Epithelial cell of esophagus (primary cell): ENCODE data around the gene MTMR12.

Experiments
- DNase-seq: peaks from one replicate; pipeline ENCODE4 v3.0.0; 2010; ENCODE audit warnings: low read depth
- H3K4me3 ChIP-seq: 2 replicates; pipeline ENCODE4 v1.5.1; 2011; ENCODE audit warnings: mild to moderate bottlenecking, low read length, control low read depth
- CTCF ChIP-seq: IDR thresholded peaks from 2 replicates; pipeline ENCODE4 v1.5.1; 2011; ENCODE audit warnings: low read depth, mild to moderate bottlenecking, low read length, control low read depth, inconsistent platforms; ENCODE audit not compliant: insufficient read depth; ENCODE audit errors: missing control alignments

The MTMR12 gene

GRCh38 chr5:32232441-32233219 is 80.1 kb downstream of the MTMR12 start:
- H3K4me3 ChIP-seq: no peak overlapping the region

GRCh38 chr5:32231929-32232328 is 80.8 kb downstream of the MTMR12 start:
- no peak overlapping the region for H3K4me3 ChIP-seq
- DNase-seq: no peak
- TF ChIP-seq CTCF: no peak

More at GRCh38 chr5:32232441-32233219, 80.1 kb downstream of the MTMR12 start:
- peak; percentile 85 for TF ChIP-seq CTCF
- DNase-seq: peak; percentile 79

- no peak overlapping the region for H3K4me3 ChIP-seq
- no peak for DNase-seq
- no peak for TF ChIP-seq CTCF
Measured at GRCh38 chr5:32231241-32231640, 81.5 kb downstream of the MTMR12 start.

DNA sequence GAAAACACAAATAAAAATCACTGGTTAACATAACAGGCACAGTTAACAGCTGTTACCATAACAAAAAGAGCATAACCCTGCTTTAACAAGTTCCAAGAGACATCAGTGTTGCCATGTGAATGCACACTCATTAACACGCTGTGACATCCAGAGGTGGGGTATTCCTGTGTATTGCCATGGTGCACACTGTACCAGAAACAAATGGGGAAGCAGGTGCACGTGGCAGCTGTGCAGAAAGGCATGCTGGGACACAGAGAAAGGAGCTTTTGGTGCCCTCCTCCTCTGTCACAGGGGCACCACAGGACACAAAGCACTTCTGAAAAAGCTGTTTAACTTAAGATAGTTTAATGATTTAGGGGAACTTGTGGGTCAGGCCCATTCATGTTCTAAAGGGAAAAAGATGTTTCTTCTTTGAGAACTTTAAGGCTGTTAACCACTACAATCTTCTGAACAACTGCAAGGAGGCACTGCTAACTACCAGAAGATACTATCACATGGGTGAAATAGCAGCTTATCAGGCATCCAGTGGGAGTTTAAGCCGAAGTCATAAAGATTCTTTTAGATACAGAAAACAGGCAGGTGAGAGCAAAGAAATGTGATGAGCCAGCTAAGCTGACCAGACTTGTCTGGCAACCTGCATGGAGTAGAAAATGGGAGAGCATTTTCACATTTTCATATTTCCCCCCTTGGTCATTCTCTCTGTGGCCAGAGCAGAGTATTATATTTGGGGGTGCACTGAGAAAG is 82.2 kb downstream of the MTMR12 start:
- no peak for DNase-seq
- no peak overlapping the region for H3K4me3 ChIP-seq
- no peak for TF ChIP-seq CTCF

DNA sequence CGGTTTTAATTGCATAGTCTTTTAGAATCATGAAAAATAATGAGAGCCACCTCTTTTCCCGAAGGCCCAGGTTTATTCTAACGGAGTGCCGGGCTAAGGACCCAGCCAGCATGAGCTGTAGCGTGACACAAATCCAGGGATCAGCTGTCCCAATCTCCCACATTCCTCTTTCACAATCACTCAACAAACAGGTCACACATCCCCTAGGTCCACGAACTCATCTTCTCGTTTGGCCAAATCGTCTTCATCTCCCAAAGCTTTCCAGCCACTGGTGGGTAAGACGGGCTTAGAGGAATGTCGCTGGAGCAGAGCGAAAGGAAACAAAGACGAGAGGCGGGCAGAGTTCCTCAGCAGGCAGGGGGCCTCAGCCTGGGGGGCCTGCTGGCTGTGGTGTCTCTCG is 83.2 kb downstream of the MTMR12 start:
- no peak for DNase-seq
- TF ChIP-seq CTCF: no peak
- H3K4me3 ChIP-seq: no peak overlapping the region

DNA sequence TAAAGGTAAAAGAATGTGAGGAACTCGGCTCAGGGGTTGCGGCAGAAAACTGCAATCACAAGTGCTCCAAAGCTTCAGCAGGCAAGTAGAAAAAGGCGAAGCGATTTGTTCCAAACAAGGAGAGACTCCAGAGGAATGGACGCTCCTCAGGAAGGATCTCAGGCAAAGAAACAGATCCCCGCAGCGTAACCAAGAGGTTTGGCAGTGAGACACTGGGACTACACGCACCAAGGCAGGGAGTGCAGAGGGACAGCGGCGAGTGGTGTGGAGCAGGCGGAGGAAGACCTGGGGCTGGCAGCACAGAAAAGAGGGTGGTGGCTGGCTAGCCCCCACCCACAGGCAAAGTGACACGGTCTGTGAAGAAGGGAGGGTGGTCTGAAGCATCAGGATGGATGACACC is 83.9 kb downstream of the MTMR12 start:
- TF ChIP-seq CTCF: no peak
- DNase-seq: no peak
- H3K4me3 ChIP-seq: no peak overlapping the region
